ENCODE results near the gene SMIM34.
"Not testable (repeated sequence)": the region's sequence is repeated elsewhere in the genome, so short reads cannot be mapped to it uniquely, and the experiment has no call there.

SMIM34 gene

GRCh38 chr21:34423805-34424204 lies at the start of gene SMIM34:
Gene SMIM34 (minus strand): TSS chr21:34423951. CDS start chr21:34423839, 112 bp downstream.
- not testable (repeated sequence) for DNase-seq (ENCODE audit: low spot score)

DNA sequence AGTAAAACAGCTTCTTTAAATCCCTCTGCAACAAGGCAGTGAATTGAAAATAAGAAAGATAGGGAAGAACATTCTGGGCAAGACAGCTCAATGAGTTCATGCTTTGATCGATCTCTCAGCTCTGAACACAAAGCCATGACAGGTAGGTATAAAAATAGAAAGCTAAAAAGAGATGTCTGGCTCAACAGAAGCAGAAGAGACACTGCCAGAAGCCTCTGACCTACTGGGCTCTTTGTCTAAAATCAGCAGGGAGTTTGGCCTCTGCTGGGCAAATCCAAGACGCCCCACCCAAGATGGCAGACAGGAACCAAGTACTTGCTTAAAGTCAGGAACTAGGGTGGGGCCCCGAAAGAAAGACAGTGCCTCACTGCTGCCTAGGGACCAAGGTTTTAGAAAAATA lies 43.6 kb upstream of the SMIM34 start:
- DNase-seq (ENCODE audit: low spot score) = not testable (repeated sequence)

GRCh38 chr21:34459426-34459825 lies 35.7 kb upstream of the SMIM34 start:
- not testable (repeated sequence) for DNase-seq (ENCODE audit: low spot score)

DNA sequence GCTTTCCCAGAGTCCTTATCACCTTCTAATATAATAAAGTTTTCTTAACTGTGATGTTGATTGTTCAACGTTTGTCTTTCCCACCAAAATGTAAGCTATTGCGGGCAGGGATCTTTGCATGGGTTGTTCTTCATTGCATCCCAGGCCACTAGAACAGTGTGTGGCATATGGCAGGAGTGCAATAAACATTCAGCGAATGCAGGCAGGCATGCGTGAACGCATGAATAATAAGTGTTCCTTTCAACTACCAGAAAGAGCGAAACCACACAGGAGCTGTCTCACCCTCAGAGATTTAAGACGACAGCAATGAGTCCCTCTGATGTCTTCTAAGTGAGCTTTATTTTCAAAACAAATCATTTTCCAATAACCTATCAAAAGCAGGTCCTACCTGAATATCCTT lies 34.5 kb upstream of the SMIM34 start:
- not testable (repeated sequence) for DNase-seq (ENCODE audit: low spot score)

- DNase-seq (ENCODE audit: low spot score) = not testable (repeated sequence)
Observed at GRCh38 chr21:34456180-34456579, 32.4 kb upstream of the SMIM34 start.

DNA sequence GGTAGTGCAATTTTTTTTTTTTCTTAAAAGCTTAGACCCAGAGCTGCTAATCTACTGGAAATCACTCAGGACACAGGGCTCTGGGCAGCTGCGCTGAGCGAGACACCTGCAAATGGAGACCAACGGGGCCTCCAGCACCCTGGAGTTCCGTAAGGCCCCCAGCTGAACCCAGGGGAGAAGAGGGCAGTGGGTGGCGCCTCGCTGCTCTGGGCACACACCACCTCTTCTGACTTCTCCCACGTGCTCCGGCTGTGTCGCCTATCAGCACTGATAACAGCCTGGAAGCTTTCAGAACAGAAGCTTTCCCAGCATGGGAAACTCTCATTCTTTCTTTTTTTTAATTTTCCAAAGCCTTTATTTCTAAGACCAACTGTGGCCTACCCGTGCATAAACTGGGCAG lies 31.9 kb upstream of the SMIM34 start:
- not testable (repeated sequence) for DNase-seq (ENCODE audit: low spot score)

DNA sequence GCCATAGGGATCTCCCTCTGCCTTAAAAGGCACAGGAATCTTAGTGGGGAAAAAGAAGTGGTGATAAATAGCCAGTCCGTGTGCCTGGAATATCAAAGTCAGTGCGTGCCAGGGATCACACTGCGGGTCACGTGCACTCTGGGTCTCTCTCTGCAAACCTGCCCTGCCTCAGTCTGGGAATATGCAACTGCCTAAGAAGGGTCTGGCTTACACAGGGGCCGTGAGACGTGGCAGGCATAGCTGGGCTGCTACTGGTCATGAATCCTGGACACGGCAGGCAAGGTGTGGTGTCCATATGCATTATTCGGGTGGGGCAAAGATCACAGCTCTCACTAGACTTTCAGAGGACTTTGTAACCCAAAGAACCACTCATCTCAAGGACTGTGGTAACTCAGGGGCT lies 23.3 kb upstream of the SMIM34 start:
- DNase-seq (ENCODE audit: low spot score) = not testable (repeated sequence)

GRCh38 chr21:34443486-34443885 lies 19.7 kb upstream of the SMIM34 start:
- not testable (repeated sequence) for DNase-seq (ENCODE audit: low spot score)

DNA sequence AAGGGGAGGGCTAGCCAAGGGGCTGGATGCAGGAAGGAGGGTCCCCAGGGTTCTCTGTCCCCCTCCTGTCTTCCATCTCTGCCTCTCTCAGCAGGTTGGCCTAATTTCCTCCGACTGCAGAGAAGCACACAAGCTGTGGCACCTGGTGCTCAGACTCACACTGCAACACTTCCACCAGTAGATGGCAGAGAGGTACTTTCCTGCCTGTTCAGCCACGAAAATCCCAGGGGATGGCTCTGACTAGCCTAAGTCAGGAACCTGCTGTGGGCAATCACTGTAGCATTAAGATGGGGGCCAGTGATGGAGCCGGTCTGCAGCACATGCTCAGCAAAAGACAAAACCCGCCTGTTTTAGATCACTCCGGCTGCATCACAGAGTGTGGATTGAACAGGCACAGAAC lies 6.0 kb upstream of the SMIM34 start:
- not testable (repeated sequence) for DNase-seq (ENCODE audit: low spot score)

GRCh38 chr21:34428441-34428840 lies 4.7 kb upstream of the SMIM34 start:
- not testable (repeated sequence) for DNase-seq (ENCODE audit: low spot score)

DNA sequence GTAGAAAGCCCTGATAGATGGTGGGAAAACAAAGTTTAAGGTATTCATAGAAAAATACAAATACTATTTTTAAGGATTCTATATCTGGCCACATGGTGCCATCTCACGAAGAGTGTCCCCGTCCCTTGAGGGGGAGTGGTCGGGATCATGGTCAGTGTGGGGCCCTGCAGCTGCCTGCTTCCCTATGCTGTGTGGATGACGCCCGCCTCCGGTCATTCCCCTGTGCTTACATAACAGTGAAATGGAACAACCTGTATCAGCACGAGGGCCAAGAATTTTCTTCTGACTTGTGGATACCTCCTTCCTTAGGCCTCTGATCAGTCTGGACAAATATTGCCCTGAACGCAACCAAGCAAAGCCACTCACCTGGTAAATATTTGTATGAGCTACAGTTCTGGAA lies 3.6 kb upstream of the SMIM34 start:
- DNase-seq (ENCODE audit: low spot score) = not testable (repeated sequence)

GRCh38 chr21:34417448-34418077 lies 6.2 kb downstream of the SMIM34 start:
- not testable (repeated sequence) for DNase-seq (ENCODE audit: low spot score)

DNA sequence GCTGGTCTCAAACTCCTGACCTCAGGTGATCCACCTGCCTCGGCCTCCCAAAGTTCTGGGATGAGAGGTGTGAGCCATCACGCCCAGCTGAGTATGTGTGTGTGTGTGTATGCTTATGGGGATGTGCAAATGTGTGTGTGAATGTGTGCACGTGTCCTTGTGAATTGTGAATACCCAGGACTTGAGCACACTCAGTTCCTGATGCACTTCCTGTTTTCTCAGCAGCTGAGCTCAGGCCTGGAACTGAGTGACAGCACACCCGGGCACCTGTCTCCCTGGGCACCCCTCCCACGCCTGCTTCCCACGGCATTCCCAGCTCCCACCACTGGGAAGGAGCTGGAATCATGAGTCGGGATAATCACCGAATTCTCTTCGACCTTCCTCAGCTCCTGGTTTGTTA lies 16.5 kb downstream of the SMIM34 start:
- DNase-seq (ENCODE audit: low spot score) = not testable (repeated sequence)

GRCh38 chr21:34406676-34407075 lies 17.1 kb downstream of the SMIM34 start:
- not testable (repeated sequence) for DNase-seq (ENCODE audit: low spot score)

- not testable (repeated sequence) for DNase-seq (ENCODE audit: low spot score)
Observed at GRCh38 chr21:34406102-34406501, 17.6 kb downstream of the SMIM34 start.

GRCh38 chr21:34405686-34406085 lies 18.1 kb downstream of the SMIM34 start:
- DNase-seq (ENCODE audit: low spot score) = not testable (repeated sequence)

GRCh38 chr21:34404742-34405141 lies 19.0 kb downstream of the SMIM34 start:
- DNase-seq (ENCODE audit: low spot score) = not testable (repeated sequence)

DNA sequence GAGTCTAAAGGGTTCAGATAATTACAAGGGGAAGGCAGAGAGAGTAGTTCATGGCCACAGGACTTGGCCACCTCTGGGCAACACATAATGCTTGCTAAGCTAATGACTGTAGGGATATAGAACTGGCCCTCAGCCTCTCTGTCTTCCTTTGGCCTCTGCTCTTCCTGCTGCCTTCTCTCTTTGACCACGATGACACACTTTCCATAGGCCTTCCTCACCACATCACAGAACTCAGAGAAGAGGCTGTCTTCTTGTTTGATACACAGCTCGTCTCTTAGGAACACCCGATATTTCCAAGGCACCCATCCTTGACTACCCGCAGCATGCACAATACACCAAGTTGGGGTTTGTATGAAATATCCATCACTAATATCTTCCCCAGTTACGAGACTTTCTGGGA lies 23.2 kb downstream of the SMIM34 start:
- DNase-seq (ENCODE audit: low spot score) = not testable (repeated sequence)

- DNase-seq (ENCODE audit: low spot score) = not testable (repeated sequence)
Observed at GRCh38 chr21:34383724-34384415, 39.9 kb downstream of the SMIM34 start.

GRCh38 chr21:34383138-34383537 lies 40.6 kb downstream of the SMIM34 start:
- DNase-seq (ENCODE audit: low spot score) = not testable (repeated sequence)

- not testable (repeated sequence) for DNase-seq (ENCODE audit: low spot score)
Observed at GRCh38 chr21:34375619-34375972, 48.2 kb downstream of the SMIM34 start.

DNA sequence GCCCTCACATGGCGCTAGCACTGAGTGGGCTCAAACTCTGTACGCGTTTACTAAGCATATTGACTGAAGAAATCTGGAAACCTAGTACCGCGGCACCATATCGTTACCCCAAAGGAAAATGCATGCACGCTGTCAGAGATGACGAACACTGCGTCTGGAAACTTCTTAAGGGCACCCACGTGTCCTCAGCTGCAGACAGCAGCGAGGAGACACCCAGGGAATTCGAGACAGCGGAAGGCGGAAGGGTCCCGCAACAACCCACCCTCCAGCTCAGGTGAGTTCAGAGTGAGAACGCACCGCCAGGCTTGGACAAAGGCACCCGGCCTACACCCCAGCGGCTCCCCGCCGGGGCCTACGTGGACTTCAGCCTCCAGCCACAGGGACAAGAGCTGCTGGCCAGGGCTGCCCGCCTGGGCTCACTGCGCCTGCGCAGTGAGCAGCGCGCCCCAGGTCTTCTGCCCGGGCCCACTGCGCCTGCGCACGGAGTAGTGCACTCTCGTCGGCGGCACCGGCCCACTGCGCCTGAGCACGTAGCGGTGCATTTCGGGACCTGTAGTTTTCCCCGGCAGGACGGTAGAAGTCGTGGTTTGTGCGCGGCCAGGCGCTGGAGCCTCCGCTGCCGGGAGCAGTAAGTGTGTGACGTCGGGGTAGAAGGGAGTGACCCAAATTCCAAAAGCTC lies 48.7 kb downstream of the SMIM34 start, which contains the start of gene SMIM11:
TSS of gene SMIM11 (plus strand) at position 568 of the 679 bp plus-strand sequence. CDS start 3,998 bp downstream, outside the sequence.
- not testable (repeated sequence) for DNase-seq (ENCODE audit: low spot score)

DNA sequence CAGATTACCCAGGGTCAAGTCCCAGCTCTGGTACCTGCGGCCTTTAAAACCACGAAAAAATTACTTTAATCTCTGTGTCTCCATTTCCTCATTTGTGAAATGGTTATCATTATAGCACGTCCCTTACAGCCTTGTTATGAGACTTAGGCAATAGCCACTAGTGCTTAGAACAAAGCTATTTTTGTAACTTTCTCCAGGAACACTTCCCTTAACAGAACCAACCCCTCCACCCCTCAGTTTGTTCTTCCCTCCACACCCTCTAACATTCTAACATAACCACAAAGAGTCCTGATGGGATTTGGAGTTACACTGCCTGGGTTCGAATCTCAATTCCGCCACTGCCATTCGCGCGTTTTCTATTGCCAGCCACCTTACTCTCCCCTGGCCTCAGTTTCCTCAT lies 49.3 kb downstream of the SMIM34 start:
- DNase-seq (ENCODE audit: low spot score) = not testable (repeated sequence)
